ENCODE measurements around the gene PRICKLE3. TPM values are rescaled to one million over a fixed set of nuclear protein-coding genes. Genes with fewer than 3 reads are reported as not detected.

PRICKLE3 gene
- polyA plus RNA-seq, 3 donors = 4.4 to 22.3 (median 5.4) TPM

- Histone ChIP-seq H3K4me2 (replicated peaks; ENCODE audit: extremely low read depth, low read length, poor library complexity, severe bottlenecking) (no peak overlapping the region), H3K4me1 (ENCODE audit: control insufficient read depth in 1 of 2, insufficient read depth in 2 of 2, low read length in 2 of 2) (peaks cover 0 to 32% of the 10 kb centered on the region in 2 donors), H3K27me3 (ENCODE audit: control insufficient read depth in 2 of 2, insufficient read depth in 2 of 2, low read length in 2 of 2) (no peaks in the 10 kb centered on the region), H3K36me3 (replicated peaks in 1 of 2; ENCODE audit: control insufficient read depth in 1 of 2, insufficient read depth in 2 of 2, low read length in 2 of 2) (no peaks in the 10 kb centered on the region), H4K20me1 (ENCODE audit: insufficient read depth, low read length) (no peaks in the 10 kb centered on the region), H3K9me3 (replicated peaks in 1 of 2; ENCODE audit: control insufficient read depth in 1 of 2, insufficient read depth in 1 of 2, low read length in 2 of 2) (no peaks in the 10 kb centered on the region), H3K79me2 (ENCODE audit: insufficient read depth, low read length) (no peaks in the 10 kb centered on the region), H2AFZ (ENCODE audit: insufficient read depth, low read depth, low read length, poor library complexity, severe bottlenecking) (no peak overlapping the region), H3K27ac (ENCODE audit: low read depth in 1 of 2, low read length in 2 of 2) (no peak overlapping the region), H3K4me3 (replicated peaks in 1 of 3; ENCODE audit: low read depth in 2 of 3, low read length in 3 of 3) (no peak overlapping the region), H3K9ac (ENCODE audit: insufficient read depth, low read length, poor library complexity, severe bottlenecking) (no peak overlapping the region)
- no peak overlapping the region for H3K27ac Mint-ChIP-seq
- 20% methylated on average over 1 of the region's 10 CpGs for WGBS (ENCODE audit: insufficient coverage)
- peaks cover 0 to 6% (median 3%) of the 10 kb centered on the region in 7 donors for H3K9me3 Mint-ChIP-seq
- peaks cover 29% of the 10 kb centered on the region for H3K4me1 Mint-ChIP-seq
- intact Hi-C loops (cut with micrococcal nuclease) = no loop called here
- H3K27me3 Mint-ChIP-seq (ENCODE audit: low read depth in 3 of 3) = peaks cover 2 to 8% (median 2%) of the 10 kb centered on the region in 3 donors
- H3K36me3 Mint-ChIP-seq = peaks cover 0 to 2% of the 10 kb centered on the region in 2 donors
- no peak overlapping the region for H3K4me3 Mint-ChIP-seq
- TF ChIP-seq CTCF (IDR thresholded peaks at IDR 0.05) = peak; percentile 66
- DNase-seq = peak in 1 of 3 donors; percentile 26
Measured at GRCh38 chrX:49192722-49193328, 6.7 kb upstream of the PRICKLE3 start.

GRCh38 chrX:49191574-49192011 is 5.4 kb upstream of the PRICKLE3 start:
- under 1% methylated on average over 25 of the region's 34 CpGs for WGBS (ENCODE audit: insufficient coverage)
- Histone ChIP-seq H3K9me3 (replicated peaks in 1 of 2; ENCODE audit: control insufficient read depth in 1 of 2, insufficient read depth in 1 of 2, low read length in 2 of 2) (no peaks in the 10 kb centered on the region), H3K9ac (ENCODE audit: insufficient read depth, low read length, poor library complexity, severe bottlenecking) (peak overlapping the region; percentile 70), H2AFZ (ENCODE audit: insufficient read depth, low read depth, low read length, poor library complexity, severe bottlenecking) (peak overlapping the region; percentile 84), H3K36me3 (replicated peaks in 1 of 2; ENCODE audit: control insufficient read depth in 1 of 2, insufficient read depth in 2 of 2, low read length in 2 of 2) (no peaks in the 10 kb centered on the region), H3K27me3 (ENCODE audit: control insufficient read depth in 2 of 2, insufficient read depth in 2 of 2, low read length in 2 of 2) (no peaks in the 10 kb centered on the region), H3K4me1 (ENCODE audit: control insufficient read depth in 1 of 2, insufficient read depth in 2 of 2, low read length in 2 of 2) (peaks cover 2 to 35% of the 10 kb centered on the region in 2 donors), H4K20me1 (ENCODE audit: insufficient read depth, low read length) (no peaks in the 10 kb centered on the region), H3K4me2 (replicated peaks; ENCODE audit: extremely low read depth, low read length, poor library complexity, severe bottlenecking) (peak overlapping the region; percentile 82), H3K4me3 (replicated peaks in 1 of 3; ENCODE audit: low read depth in 2 of 3, low read length in 3 of 3) (peak overlapping the region; percentile 49 to 79 (median 49)), H3K27ac (ENCODE audit: low read depth in 1 of 2, low read length in 2 of 2) (peak overlapping the region; percentile 52 to 78), H3K79me2 (ENCODE audit: insufficient read depth, low read length) (no peaks in the 10 kb centered on the region)
- H3K4me1 Mint-ChIP-seq = peaks cover 38% of the 10 kb centered on the region
- peak in 1 of 3 donors; percentile 11 for DNase-seq
- H3K4me3 Mint-ChIP-seq = peak overlapping the region; percentile 63 to 75
- H3K27ac Mint-ChIP-seq = peak overlapping the region; percentile 37 to 95 (median 77)
- no peak for TF ChIP-seq CTCF (IDR thresholded peaks at IDR 0.05)
- peaks cover 0 to 8% (median 4%) of the 10 kb centered on the region in 7 donors for H3K9me3 Mint-ChIP-seq
- intact Hi-C loops (cut with micrococcal nuclease) = no loop called here
- peaks cover 0 to 2% of the 10 kb centered on the region in 2 donors for H3K36me3 Mint-ChIP-seq
- H3K27me3 Mint-ChIP-seq (ENCODE audit: low read depth in 3 of 3) = peaks cover 1 to 8% (median 2%) of the 10 kb centered on the region in 3 donors
